Inferior parietal cortex (tissue), 1 donor: ENCODE data around the gene TTLL9.
"Not testable (repeated sequence)": the region's sequence is repeated elsewhere in the genome, so short reads cannot be mapped to it uniquely, and the experiment has no call there.

ENCODE experiments used
- DNase-seq: peaks from one replicate; pipeline ENCODE4 v3.0.0-alpha.2; 2016; ENCODE audit errors: extremely low spot score

The TTLL9 gene

DNA sequence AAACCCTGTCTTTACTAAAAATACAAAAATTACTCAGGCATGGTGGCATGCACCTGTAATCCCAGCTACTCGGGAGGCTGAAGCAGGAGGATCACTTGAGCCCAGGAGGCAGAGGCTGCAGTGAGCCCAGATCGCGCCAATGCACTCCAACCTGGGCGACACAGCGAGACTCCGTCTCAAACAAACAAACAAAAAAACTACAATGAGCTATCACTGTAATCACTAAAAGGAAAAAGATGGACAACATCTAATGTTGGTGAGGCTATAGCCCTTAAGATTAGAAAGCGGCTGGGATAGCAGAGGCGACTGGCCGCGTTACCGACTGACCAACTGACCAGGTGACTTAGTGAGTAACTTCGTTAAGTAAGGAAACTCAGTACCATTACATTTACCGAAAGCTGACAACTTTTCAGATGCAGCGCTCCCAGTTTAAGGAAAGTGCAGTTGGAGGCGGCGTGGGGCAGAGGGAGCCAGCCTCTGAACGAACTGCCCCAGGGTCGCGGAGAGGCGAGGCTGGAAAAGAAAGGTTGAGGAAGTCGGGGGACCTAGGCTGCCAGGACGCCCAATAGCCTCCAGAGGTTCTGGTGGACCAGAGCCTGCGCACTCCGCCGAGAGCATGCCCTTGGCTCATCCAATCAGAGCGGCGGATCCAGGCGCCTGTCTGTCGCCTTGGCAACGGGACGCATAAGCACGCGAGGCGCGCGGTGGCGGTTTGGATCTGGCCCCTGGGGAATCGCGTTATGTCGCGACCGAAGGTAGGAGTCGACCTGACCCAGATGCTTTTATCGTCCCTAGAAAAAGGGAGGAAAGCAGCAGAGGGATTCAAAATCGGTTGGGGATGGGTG, 8.9 kb downstream of the TTLL9 start:
- peak; percentile 94 for DNase-seq

DNA sequence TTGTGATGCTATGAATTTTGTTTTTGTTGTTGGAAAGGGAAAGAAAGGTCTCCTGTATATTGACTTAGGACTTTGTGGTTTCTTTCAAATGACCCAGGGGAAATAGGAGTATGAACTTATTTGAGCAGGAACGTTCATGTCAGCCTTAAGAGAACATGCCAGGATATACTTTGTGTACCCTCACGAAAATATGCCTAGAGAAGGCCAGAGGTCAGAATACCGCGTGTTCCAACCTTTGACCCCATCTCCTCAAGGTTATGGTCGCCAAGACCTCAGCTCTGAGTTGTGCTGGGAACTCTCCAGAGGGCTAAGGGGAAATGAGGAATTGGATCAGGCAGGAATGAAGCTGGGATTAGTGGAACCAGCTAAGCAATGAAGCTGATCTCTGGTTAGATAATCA, 11.5 kb downstream of the TTLL9 start:
- no peak for DNase-seq

DNA sequence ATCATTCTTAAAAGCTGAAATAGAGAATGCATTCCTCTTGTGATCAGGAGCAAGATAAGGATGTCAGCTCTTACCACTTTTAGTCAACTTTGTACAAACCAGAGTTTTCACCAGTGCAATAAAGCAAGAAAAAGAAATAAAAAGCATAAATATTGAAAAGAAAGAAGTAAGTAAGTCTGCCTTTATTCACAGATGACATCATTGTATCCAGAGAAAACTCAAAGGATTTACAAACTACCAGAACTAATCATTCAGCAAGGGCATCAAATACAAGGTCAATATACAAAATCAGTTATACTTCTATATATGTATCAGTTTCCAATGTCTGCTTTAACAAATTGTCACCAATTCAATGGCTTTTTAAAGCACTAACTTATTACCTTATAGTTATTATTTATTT, 13.4 kb downstream of the TTLL9 start:
- no peak for DNase-seq

DNA sequence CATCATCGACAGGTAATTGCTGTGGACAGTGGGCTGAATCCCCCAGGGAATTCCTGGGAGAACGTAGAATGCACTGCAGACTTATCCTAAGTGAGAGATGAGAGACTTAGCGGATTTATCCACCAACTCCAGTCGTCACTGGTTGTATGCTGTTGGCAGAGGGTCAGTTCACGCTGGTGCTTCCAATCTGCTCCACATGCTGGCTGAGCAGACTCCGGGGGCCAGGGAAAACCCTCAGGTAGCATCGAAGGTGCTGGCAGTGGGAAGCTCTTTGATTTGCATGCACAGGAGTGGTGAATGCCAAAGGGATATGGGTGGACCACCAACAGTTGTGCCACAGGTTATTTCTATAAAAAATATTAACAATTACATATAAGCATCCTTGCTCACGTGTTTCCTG, 20.2 kb downstream of the TTLL9 start:
- DNase-seq = no peak

DNA sequence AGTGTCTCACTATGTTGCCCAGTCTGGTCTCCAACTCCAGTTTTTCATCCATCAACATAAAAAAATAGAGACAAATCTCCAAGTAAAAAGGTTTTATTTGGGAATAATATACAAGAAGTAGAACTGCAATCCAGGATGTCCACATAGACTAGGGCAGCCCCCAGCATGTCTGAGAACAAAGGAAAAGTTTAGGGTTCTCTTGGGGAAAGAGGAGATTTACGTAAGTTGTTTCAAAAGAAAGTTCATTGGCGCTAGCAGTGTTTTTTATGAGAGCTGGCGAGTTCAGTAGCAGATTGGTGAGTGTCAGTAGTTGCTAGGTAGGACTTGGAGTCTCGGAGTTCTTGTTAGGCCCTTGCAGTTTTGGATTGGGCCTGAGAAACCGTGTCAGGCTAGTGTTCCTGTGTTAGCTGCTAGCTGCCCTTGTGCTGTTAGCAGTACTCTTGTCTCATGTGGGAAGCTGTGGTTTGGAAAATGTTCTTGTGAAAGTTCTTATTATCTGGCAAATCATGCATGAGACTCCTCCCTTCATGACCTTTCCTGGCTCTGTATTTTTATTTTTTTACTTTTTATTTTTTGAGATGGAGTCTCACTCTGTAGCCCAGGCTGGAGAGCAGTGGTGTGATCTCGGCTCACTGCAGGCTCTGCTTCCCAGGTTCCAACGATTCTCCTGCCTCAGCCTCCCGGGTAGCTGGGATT, 24.7 kb downstream of the TTLL9 start:
- DNase-seq = peak; percentile 40

DNA sequence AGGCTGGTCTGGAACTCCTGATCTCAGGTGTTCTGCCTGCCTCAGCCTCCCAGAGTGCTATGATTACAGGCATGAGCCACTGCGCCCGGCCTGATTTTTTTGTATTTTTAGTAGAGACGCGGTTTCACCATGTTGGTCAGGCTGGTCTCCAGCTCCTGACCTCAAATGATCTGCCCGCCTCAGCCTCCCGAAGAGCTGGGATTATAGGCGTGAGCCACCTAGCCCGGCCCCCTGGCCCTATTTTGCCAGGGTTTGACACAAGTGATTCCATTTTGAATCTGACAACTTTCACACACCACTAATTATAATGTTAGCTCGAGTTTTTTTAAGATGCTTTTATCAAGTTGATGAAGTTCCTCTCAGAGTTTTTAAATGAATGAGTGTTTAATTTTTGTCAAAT, 25.6 kb downstream of the TTLL9 start:
- no peak for DNase-seq

DNA sequence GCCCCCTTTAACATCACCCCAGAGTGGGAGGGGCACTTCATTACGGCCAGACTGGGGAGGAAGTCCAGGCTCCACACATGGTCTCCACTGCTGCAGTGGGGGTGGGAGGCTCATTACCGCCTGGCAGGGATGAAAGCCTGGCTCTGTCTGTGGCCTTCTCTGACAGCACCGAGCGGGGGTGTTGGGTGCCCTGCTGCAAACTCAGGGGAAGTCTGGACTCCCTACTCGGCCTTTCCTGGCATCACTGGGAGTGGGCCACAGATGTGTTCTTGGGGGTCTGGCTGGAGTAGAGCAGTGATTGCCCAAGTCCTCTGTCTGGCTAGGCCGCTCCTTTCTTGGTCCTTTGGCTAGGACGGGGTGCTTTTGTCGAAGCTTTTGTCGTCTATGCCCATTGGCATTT, 27.1 kb downstream of the TTLL9 start:
- no peak for DNase-seq

DNA sequence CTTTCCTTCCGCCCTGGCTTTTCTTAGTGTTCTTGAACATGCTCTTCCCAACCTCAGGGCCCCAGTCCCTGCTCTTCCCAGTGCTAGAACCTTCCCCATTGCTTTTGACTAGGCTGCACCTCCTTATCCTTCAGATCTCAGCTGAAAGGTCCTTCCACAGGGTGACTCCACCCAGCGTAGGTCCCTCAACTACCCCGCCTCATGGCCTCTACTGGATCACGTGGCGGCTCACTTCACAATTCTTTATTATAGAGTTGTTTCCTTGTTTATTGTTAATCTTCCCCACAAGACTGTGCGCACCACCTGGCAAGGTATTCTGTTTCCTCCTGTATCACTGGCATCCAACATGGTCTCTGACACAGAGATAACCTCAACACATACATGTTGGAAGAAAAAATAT, 31.2 kb downstream of the TTLL9 start:
- DNase-seq = no peak

DNA sequence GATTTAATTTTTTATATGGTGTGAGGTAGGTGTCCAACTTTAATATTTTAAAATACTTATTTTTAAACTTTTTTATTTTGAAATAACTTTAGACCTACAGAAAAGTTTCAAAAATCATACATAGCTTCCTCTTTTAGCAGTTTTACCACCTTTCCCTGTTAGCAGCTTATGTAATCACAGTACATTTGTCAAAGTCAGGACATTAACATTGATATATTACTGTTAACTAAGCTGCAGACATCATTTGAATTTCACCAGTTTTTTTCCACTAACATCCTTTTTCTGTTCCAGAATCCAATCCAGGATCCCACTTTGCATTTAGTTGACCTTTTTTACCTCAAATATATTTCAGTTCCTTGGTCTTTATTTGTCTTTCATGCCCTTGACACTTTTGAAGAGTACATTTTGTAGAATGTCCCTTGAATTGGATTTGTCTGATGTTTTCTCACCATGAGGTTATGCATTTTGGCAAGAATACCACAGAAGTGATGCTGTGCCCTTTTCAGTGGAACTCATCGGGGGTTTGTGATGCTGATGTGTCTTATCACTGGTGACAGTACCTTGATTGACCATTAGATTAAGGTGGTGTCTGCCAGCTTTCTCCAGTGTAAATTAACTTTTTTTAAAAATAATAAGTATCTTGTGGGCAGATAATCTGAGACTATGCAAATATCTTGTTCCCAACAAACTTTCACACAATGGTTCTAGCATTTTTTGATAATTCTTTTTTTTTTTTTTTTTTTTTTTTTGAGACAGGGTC, 33.4 kb downstream of the TTLL9 start:
- no peak for DNase-seq

DNA sequence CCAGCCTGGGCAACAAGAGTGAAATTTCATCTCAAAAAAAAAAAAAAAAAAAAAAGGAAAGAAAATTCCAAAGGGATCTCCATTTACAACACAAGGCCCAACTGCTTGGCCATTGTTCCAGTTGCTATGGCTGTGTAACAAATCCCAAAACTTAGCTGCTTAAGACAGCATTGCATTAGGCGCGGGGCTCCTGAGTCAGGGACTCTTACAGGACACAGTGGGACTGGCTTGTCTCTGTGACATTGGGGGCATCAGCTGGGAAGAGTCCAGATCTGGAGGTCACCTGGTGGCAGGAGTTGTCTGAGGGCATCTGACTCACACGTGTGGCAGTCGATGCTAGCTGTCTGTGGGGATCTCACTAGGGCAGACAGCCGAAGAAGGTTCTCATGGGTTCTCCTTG, 35.6 kb downstream of the TTLL9 start:
- DNase-seq = no peak

DNA sequence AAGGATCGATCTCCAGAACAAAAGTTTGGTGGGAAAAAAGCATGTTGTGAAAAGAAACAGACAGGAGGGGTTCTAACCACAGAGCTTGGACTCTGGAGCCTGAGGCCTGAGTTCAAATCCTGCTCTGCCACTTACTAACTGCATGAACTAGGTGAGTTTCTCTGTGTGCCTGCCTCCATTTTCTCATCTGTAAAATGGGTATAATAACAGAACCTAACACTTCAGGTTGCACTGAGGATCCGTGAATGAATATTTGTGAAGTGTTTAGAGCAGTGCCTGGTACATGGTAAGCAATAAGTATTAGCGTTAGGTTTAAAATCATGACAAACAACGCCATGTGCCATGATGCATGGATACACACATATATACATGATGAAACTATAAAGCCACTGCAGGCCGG, 36.6 kb downstream of the TTLL9 start:
- DNase-seq = no peak

DNA sequence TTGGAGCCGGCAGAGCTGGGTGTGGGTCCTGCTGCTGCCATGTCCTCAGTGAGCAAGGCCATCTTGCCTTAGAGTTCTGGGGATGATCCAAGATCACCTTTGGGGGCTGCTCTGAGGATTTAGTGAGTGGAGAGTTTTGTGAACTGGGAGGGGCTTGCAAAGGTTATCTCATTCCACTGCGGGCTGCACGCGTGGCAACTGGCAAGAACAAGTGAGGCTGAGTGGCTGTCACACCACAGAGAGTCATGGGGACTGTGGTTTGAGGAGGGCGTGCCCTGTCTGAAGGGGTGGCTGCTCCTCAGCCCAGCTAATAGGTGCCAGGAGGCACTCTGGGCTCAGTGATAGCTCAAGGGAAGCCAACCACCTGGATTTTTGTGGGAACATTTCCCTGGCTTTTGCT, 37.6 kb downstream of the TTLL9 start:
- no peak for DNase-seq

DNA sequence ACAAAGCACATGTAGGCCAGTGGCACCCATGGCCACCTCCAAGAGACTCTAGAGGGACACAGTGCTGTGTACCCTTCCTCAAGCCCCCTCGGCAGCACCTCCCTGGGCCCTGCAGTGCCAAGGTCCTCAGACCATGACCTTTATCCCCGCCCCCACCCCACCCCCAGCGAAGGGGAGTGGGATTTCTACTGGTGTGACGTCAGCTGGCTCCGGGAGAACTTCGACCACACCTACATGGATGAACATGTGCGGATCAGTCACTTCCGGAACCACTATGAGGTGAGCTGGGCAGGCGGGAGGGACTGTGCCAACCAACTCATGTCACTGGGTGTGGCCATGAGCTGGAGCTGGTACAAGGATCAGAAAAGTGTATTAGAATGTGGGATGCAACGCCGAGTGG, 38.0 kb downstream of the TTLL9 start:
- no peak for DNase-seq

DNA sequence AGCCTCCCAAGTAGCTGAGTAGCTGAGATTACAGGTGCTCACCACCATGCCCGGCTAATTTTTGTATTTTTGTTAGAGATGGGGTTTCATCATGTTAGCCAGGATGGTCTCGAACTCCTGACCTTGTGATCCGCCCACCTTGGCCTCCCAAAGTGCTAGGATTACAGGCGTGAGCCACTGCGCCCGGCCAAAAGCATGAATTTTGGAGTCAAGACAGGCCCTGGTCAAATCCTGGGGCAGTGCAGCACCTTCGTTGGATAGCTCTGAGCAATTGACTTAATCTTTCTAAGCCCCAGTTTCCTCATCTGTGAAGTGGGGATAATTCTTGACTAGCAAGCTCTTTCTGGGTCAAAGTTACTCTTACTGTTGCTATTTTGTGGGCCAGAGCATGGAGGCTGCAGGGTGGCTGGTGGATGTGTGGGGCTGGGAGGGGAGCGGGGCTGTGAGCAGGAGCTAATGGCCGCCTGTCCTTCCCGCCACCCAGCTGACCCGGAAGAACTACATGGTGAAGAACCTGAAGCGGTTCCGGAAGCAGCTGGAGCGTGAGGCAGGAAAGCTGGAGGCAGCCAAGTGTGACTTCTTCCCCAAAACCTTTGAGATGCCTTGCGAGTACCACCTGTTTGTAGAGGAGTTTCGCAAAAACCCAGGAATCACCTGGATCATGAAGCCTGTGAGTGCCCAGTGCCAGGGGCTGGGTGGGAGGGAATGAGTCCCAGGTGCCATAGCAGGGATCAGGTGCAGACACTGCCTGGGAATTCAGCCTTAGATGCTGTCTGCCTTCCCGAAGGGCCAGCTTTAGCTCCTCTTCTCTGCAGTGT, 39.0 kb downstream of the TTLL9 start:
- no peak for DNase-seq

DNA sequence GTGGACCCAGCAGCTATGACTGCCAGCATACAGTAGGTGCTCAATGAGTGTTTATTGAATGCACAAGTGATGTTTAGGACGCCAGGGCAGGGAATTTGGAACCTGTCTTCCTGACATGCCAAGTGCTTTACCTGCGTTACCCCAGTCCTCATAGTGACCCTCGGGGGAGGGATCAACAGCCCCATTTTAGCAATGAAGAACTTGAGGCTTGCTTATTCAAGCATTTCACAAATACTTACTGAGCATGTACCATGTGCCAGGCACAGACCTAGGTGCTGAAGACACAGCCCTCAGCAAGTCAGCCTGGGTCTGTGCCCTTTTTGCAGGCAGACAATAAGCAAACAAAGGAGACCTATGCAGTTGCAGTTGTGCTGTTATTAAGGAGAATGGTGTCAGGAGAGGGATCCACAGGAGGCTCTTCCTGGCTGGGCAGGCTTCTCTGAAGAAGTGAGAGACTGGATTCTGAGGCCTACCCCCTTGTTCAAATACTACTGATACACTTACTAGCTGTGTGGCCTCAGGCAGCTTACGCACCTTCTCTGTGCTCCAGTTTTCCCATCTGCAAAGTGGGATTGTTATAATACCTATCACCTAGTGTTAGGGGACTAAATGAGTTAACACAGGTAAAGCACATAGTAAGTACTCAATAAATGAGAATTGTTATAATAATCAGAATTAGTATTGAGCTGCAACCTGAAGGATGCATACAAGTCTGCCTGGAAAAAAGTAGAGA, 39.8 kb downstream of the TTLL9 start:
- no peak for DNase-seq

DNA sequence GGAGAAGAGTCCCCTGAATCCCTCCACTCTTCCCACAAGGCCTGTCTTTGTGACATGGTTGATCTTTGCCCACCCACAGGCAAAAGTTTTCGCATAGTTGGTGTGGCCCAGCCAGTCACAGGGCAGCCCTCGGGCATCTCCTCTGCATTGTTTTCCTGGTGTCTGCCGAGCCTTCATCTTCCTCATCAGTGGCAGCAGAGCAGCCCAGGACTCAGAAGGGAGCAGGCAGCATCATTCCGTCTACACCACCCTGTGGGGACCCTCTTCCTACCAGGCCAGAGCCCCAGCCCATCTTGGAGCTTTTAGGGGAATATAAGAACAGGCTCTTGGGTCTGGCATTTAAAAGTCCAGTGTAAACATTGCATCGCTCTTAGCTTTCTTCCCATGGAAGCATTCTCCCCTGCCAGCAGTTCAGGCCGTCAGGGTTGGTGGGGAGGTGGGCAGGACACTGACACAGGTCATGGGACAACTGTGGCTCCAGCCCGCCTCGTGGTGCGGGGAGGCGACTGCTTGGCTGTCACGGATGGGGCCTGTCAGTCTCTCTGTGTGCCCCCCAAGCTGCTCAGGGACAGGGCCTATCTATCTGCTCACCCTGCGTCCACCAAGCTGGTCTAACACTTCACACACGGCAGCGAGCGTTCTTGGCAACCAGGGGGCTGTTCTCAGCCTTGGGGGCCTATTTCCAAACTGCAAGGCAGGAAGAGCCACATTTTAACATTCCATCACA, 43.2 kb downstream of the TTLL9 start:
- no peak for DNase-seq

DNA sequence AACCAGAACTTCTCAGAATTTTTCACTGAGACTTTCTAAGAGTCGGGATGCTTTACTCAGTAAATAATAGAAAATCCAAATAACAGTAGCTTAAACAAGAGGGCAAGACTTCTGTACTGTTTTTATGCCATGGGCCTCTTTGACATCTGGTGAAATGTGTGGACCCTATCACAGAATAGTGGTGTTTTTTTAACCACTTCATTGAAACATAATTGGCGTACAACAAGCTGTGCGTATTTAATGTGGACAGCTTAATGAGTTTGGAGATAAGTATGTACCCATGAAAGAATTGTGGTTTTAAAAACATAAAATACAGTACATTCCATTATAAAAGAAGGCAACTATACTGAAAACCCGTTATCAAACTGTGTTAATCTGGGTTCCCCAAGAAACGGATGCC, 43.7 kb downstream of the TTLL9 start:
- DNase-seq = no peak

DNA sequence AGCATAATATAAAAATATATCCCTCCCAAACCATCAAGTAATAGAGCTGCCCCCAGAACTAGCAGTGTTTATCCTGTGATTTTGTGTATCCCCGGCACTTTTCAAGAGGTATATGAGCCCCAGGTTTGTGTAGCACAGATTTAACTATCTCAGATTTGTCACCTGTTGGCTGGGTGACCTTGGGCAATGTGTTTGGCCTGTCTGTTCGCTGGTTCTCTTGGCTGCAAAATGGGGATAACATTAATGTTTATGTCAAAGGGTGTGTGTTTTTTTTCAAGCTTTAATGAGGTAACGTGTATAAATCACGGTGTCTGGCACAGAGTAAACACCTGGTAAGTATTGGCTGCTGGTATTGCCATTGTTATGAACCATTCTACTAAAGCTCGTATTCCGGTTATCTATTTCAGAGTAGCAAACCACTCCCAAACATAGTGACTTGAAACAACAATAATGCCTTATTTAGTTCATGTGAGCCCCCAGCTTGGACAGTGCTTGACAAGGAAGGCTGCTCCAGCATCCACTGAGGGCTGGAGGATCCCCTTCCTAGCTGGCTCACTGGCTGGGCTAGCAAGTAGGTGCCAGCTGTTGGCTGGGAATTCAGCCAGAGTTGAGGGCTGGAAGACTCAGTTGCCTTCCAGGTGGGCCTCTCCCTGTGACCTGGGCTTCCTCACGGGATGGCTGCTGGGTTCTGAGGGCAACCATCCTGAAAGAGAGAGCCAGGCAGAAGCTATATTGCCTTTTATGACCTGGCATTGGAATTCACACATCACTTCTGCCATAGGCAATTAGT, 45.3 kb downstream of the TTLL9 start:
- no peak for DNase-seq

DNA sequence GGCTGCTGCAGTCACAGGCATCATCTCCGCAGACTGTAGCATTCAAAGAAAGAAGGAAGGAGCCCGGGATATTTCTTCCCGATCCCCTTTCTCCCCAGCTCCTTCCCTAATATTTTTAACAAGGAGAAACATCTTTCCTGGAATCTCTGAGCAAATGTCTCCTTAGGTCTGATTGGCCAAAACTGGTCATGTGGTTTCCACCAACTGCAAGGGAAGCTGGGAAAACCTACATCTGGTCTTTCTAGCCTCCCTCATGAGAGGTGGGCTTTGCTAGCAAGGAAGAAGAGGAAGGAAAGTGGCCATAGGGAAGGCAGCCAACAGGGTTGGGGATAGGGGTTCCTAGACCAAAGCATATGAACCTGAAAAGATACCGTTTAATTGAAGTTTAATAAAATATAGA, 46.3 kb downstream of the TTLL9 start:
- DNase-seq = no peak

DNA sequence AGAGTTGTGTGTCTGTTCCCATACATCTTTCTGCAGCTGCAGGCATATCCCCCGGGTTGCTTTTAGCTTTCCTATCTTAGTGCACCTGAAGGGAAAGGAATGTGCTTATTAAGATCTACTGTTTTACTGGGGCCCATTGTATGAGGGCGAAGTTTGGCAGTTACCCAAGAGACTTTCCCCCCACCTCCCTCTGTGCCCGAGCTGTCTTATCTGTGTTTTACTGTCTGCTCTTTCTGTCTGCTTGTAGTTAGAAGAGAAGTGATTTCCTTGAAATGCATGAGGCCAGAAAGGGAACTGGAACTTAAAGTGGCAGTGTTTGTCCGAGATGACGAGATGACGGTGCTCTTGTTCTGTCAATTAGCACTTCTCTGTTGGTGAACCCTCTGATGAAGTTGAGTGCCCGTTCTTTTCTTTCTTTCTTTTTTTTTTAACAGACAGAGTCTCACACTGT, 47.6 kb downstream of the TTLL9 start:
- not testable (repeated sequence) for DNase-seq
